ENCODE results near the gene SLC35A2. TPM values are rescaled to one million over a fixed set of nuclear protein-coding genes. Genes with fewer than 3 reads are reported as not detected.

The SLC35A2 gene
- total RNA-seq = 10 to 100 TPM; 29.7 to 39.0 TPM

DNA sequence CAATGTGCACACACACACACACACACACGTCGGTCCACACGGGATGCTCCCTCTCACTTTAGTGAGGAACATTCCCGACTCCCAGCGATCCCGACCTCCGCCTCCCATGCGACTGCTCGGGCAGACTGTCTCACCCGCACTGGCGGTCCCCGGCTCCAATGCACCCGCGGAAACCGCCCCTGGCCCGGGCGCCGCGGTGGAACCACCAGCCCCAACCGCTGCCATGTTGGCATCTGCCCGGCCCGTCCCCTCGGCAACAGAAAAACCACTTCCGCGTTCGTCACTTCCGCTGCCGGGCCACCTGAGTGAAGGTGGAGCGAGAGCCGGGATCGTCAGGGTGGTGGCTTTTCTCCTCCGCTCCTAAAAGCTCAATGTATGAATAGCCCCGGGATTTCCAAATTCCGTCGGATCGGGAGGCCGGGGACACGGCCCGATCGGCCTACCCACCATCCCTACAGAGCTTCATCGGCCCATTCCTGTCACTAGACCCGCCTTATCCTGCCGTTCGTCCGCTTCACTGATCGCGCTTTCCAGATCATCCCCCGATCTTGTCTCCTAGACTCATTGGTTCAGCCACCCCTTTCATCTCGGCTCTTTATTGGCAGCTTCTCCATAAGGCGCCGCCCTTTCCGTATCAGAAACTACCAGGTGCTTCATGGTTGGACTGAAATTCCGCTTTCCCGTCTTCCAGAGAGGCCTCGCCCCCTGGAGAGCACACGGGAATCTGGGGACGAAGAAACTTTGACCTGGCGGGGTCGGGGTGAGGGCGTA is at the start of gene SLC35A2:
SLC35A2 (minus strand) TSS at position 235 of the 771 bp plus-strand sequence; CDS start at position 225, 10 bp downstream.
- 0% methylated on average over 41 of the region's 60 CpGs for WGBS
- peak within 1 kb of the TSS; percentile 50 to 54 for H3K4me3 ChIP-seq
- intact Hi-C loops (cut with DNase I) = loop anchor here (10.0 kb wide), 1 partner anchor 133 kb away; the partner anchor contains the start of gene TFE3

DNA sequence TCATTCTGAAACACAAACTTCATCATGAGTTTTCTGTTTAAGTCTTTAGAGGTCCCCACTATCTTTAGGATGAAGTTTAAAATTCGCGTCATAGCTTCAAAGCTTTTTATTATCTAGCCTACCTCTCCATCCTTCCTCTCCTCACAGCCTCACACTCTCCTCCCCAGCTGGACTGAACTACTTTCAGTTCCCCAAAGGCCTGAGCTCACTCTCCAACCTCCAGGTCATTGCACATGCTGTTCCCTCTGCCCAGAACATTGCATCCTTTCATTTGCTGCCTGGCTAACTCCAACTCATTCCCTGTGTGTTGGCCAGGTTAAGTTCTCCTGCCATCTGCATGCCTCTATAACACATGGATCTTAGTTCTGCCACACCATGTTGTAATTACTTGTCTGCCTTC is 48.8 kb upstream of the SLC35A2 start:
- H3K9me3 ChIP-seq = no peaks in the 10 kb centered on the region
- whole genome bisulfite sequencing = 81% methylated on average over 2 of the region's 2 CpGs
- H3K27me3 ChIP-seq (replicated peaks; ENCODE audit: insufficient read depth) = no peaks in the 10 kb centered on the region
- no peak for TF ChIP-seq POLR2A (IDR thresholded peaks at IDR 0.05)
- TF ChIP-seq POLR2AphosphoS5 (IDR thresholded peaks at IDR 0.05) = no peak
- TF ChIP-seq, protein P1, sequence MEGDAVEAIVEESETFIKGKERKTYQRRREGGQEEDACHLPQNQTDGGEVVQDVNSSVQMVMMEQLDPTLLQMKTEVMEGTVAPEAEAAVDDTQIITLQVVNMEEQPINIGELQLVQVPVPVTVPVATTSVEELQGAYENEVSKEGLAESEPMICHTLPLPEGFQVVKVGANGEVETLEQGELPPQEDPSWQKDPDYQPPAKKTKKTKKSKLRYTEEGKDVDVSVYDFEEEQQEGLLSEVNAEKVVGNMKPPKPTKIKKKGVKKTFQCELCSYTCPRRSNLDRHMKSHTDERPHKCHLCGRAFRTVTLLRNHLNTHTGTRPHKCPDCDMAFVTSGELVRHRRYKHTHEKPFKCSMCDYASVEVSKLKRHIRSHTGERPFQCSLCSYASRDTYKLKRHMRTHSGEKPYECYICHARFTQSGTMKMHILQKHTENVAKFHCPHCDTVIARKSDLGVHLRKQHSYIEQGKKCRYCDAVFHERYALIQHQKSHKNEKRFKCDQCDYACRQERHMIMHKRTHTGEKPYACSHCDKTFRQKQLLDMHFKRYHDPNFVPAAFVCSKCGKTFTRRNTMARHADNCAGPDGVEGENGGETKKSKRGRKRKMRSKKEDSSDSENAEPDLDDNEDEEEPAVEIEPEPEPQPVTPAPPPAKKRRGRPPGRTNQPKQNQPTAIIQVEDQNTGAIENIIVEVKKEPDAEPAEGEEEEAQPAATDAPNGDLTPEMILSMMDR (IDR thresholded peaks at IDR 0.05) = no peak
- H3K4me1 ChIP-seq (replicated peaks) = no peaks in the 10 kb centered on the region
- H3K36me3 ChIP-seq = no peaks in the 10 kb centered on the region
- H3K27ac ChIP-seq = no peak overlapping the region
- no peak overlapping the region for H3K4me3 ChIP-seq
- DNase-seq (ENCODE audit: low spot score) = no peak
- intact Hi-C loops (cut with DNase I) = no loop called here

More for the DNA sequence above, at the start of gene SLC35A2:
- Histone ChIP-seq H3K27ac (peak within 1 kb of the TSS; percentile 83 to 85), H3K27me3 (replicated peaks; ENCODE audit: insufficient read depth) (no peaks in the 10 kb centered on the region), H3K36me3 (no peaks in the 10 kb centered on the region), H3K4me1 (replicated peaks) (no peaks in the 10 kb centered on the region), H3K9me3 (no peaks in the 10 kb centered on the region)
- DNase-seq (ENCODE audit: low spot score) = peak; percentile 80
- TF ChIP-seq POLR2AphosphoS5 (IDR thresholded peaks at IDR 0.05) = peak; percentile 80
- peak; percentile 53 for TF ChIP-seq POLR2A (IDR thresholded peaks at IDR 0.05)
- TF ChIP-seq, protein P1 (IDR thresholded peaks at IDR 0.05) = no peak

DNA sequence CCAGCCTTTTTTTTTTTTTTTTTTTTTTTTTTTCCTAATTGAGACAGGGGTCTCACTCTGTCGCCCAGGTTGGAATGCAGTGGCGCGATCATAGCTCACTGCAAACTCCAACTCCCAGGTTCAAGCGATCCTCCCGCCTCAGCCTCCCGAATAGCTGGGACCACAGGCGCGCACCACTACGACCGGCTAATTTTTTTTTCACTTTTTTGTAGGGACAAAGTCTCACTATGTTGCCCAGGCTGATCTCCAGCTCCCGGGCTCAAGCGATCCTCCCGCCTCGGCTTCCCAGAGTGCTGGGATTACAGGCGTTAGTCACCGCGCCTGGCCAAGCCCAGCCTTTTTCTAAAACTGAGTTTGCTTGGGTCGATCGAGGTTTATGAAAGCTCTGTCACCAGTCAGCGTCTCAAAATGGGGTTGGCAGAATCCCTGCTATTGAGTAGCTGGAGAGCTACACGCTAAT is 47.2 kb upstream of the SLC35A2 start:
- intact Hi-C loops (cut with DNase I) = loop anchor here (1.0 to 5.0 kb wide), 2 partner anchors 61 to 85 kb away; partner anchors contain the start of genes PQBP1, TFE3 and TIMM17B
- Histone ChIP-seq H3K4me1 (replicated peaks) (no peaks in the 10 kb centered on the region), H3K27me3 (replicated peaks; ENCODE audit: insufficient read depth) (no peaks in the 10 kb centered on the region), H3K4me3 (peak overlapping the region; percentile 36 to 52), H3K27ac (peak overlapping the region; percentile 93 to 95), H3K9me3 (no peaks in the 10 kb centered on the region), H3K36me3 (no peaks in the 10 kb centered on the region)
- WGBS = 0% methylated on average over 18 of the region's 21 CpGs
- peak; percentile 6 for DNase-seq (ENCODE audit: low spot score)
- TF ChIP-seq POLR2A (IDR thresholded peaks at IDR 0.05) = peak; percentile 10
- TF ChIP-seq, protein P1 (IDR thresholded peaks at IDR 0.05) = no peak

DNA sequence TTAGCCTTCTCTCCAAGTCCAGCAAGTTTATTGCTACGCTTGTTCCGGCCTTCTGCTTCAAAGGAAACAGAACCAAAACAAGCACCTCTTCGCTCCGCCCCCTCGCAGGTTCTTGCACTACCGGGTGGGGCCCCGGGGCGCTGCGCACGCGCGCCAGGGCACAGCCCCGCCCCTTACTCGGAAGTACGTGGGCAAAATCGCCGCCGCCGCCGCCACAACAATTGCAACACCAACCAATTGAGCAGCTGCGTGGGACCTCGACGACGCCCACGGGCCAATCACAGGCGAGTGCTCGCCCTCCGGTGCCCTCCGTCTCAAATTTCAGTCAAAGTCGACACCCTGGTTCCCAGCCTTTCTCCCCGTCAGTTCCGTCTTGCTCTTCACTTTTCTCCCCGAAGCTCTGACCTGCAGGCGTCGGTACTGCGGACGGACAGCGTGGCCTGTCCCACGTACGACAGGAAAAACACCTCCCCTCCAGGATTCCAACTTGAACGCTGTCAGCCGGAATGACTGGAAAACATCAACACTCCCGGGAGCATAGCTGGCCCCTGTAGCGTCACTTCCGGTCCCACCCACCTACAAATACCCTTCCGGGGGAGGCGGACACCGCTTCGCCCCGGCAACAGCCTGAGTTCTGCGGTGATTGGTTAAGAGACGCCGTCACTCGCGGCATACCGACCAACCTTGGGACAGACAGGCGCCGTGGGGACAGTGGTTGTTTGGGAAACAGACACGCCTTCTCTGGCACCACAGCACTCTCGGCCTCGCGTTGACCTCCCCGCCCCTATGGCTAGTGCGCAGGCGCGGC is 46.6 kb upstream of the SLC35A2 start:
- Histone ChIP-seq H3K4me3 (peak overlapping the region; percentile 52 to 53), H3K27ac (peak overlapping the region; percentile 93 to 95), H3K36me3 (no peaks in the 10 kb centered on the region), H3K9me3 (no peaks in the 10 kb centered on the region), H3K4me1 (replicated peaks) (no peaks in the 10 kb centered on the region), H3K27me3 (replicated peaks; ENCODE audit: insufficient read depth) (no peaks in the 10 kb centered on the region)
- peak; percentile 96 for DNase-seq (ENCODE audit: low spot score)
- WGBS = under 1% methylated on average over 46 of the region's 66 CpGs
- intact Hi-C loops (cut with DNase I) = loop anchor here (1.0 to 5.0 kb wide), 2 partner anchors 61 to 85 kb away; partner anchors contain the start of genes PQBP1, TFE3 and TIMM17B
- TF ChIP-seq POLR2A (IDR thresholded peaks at IDR 0.05) (peak; percentile 47), POLR2AphosphoS5 (IDR thresholded peaks at IDR 0.05) (peak; percentile 79)
- TF ChIP-seq, protein P1 (IDR thresholded peaks at IDR 0.05) = peak in 1 of 4 experiments; percentile 11
